ENCODE results near the gene BBOF1. TPM values are rescaled to one million over a fixed set of nuclear protein-coding genes. Genes with fewer than 3 reads are reported as not detected.

The BBOF1 gene
- total RNA-seq, 1 experiment from 2014 or later, result 4.0 TPM

- Histone ChIP-seq H3K27me3 (ENCODE audit: insufficient read depth, low read length) (no peaks in the 10 kb centered on the region), H3K27ac (ENCODE audit: low read depth, low read length) (no peak overlapping the region), H3K79me2 (ENCODE audit: insufficient read depth, low read length) (no peaks in the 10 kb centered on the region), H3K9me2 (ENCODE audit: insufficient read depth) (no peaks in the 10 kb centered on the region), H2AFZ (ENCODE audit: low read depth, low read length, poor library complexity, severe bottlenecking) (no peak overlapping the region), H3K4me1 (ENCODE audit: control insufficient read depth in 1 of 2, insufficient read depth in 2 of 2, low read length in 2 of 2) (no peaks in the 10 kb centered on the region), H3K9me3 (ENCODE audit: control insufficient read depth in 1 of 2, insufficient read depth in 1 of 2, low read depth in 1 of 2, low read length in 2 of 2) (no peaks in the 10 kb centered on the region), H3K9ac (ENCODE audit: low read length) (no peak overlapping the region), H3K4me2 (ENCODE audit: low read length) (no peak overlapping the region), H3K36me3 (ENCODE audit: control insufficient read depth in 1 of 2, insufficient read depth in 2 of 2, low read length in 2 of 2) (no peaks in the 10 kb centered on the region), H3K4me3 (replicated peaks in 1 of 2; ENCODE audit: low read depth in 1 of 2, low read length in 2 of 2) (no peak overlapping the region), H4K20me1 (ENCODE audit: insufficient read depth) (no peaks in the 10 kb centered on the region)
- TF ChIP-seq ZBTB33 (IDR thresholded peaks at IDR 0.05; ENCODE audit: extremely low read depth, insufficient replicate concordance, low read length) (no peak), MAX (IDR thresholded peaks at IDR 0.05) (no peak), SRF (IDR thresholded peaks at IDR 0.05; ENCODE audit: low read depth) (no peak), YY1 (IDR thresholded peaks at IDR 0.05; ENCODE audit: extremely low read depth, insufficient replicate concordance, low read depth, low read length) (no peak), REST (IDR thresholded peaks at IDR 0.05; ENCODE audit: low read depth) (no peak), ATF3 (IDR thresholded peaks at IDR 0.05) (no peak), SP1 (IDR thresholded peaks at IDR 0.05; ENCODE audit: low read depth) (no peak)
- ChIA-PET POLR2A (no interaction called here), RAD21 (ENCODE audit: low non-redundant PET in 1 of 2, low total read pairs in 2 of 2, uncharacterized antibody in 2 of 2, unreplicated experiment in 2 of 2) (no interaction called here), CTCF (interaction anchor here (1.3 kb wide), 1 partner anchor 307 kb away, joined by 5 read pairs; no protein-coding TSS in a partner anchor)
- intact Hi-C loops (cut with micrococcal nuclease), result no loop called here
- DNase-seq (ENCODE audit: low read depth, low spot score), result no peak
- BruUV-seq (replicated peaks), result no TSS peak
- no peak for ATAC-seq
Measured at GRCh38 chr14:74035556-74035955, 16.4 kb downstream of the BBOF1 start.
